ENCODE data around the gene TJP1.
"Not testable (repeated sequence)": the region's sequence is repeated elsewhere in the genome, so short reads cannot be mapped to it uniquely, and the experiment has no call there.

The TJP1 gene

GRCh38 chr15:29698030-29698701 is 124.1 kb downstream of the TJP1 start:
- no peak for DNase-seq

DNA sequence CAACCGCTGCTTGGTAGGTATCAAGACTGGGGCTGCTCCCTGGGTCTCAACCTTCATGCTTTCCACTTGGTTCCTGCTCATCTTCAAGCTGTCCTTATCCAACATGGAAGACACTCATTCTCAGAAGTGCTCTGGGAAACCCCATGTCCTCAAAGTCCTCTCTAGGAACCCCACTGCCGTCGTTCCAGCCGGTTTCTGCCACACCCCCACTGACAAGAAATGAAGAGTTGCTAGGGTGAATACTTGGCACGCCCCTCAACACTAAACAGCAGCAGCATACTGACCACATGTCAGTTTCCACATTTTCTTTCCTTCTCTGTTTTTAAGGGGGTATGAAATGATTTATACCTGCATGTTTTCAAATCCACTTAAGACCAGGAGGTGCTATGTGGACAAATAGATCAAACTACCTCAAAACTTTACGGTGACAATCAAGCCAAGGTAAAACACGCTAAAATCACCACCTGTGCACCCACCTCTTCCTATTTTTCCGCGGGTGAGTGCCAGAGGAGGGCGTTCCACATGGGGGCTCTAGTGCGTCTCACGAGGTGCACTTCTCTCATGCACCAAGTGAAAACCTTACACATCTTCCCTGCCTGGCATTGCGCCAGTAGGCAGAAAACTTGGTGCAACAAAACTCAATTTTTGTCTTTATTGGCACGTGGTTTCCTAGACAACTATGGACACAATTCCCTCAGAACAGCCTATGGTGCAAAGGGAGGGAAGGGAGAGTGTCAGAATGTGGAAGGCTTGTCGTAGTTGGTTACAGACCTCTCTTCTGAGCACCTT is 125.1 kb downstream of the TJP1 start:
- no peak for DNase-seq

GRCh38 chr15:29696506-29696905 is 125.8 kb downstream of the TJP1 start:
- not testable (repeated sequence) for DNase-seq

- no peak for DNase-seq
These were observed 126.6 kb downstream of the TJP1 start for GRCh38 chr15:29695489-29696167.

GRCh38 chr15:29693225-29693624 is 129.0 kb downstream of the TJP1 start:
- no peak for DNase-seq

DNA sequence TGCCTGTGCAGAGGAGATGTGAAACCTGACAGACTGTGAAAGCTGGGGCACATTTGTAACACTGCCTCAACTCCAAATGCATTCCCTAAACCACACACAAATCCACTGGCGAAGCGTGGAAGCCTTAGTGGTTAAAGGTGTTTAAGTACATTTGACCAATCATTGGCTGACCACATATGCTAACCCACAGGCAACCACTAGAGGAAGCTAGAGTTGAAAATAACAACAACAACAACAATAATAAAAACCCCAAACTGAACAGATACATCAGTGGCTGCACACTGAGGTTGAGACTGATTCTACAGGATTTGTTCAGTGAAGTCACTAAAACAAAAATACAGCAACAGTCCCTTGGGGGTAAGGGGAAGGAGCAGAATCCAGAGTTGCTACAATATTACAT is 129.7 kb downstream of the TJP1 start:
- DNase-seq, result no peak

DNA sequence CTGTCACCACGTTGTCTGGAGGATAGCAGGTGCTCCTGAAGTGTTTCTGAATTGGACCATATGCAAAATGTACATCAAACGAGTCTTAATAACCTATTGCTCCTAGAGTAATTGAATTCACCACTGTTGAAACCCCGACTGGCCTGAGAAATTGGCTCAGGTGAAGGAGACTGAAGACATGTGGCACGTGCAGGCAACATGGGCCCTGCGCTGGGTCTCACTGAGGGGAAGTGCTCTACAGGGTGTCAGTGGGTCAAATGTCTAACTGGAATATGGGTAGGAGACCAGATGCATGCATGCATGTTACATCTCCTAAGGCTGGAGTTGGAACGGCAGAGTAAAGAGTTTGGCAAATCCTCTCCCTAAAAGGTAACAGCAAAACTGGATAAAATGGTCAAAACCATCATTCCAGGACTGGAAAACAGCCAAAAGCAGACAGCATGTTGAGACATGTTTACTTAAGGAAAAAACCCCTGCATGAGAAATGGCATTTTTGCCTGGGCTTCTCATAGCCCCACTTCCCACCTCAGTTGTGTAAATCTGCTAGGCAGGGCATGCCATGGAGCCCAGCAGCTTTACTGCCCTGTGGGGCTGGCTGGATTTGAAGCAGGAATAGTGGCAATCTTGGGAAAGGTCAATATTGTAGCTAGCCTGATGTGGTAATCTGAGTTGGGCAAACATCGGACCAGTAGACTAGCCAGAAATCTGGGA is 131.3 kb downstream of the TJP1 start:
- no peak for DNase-seq

DNA sequence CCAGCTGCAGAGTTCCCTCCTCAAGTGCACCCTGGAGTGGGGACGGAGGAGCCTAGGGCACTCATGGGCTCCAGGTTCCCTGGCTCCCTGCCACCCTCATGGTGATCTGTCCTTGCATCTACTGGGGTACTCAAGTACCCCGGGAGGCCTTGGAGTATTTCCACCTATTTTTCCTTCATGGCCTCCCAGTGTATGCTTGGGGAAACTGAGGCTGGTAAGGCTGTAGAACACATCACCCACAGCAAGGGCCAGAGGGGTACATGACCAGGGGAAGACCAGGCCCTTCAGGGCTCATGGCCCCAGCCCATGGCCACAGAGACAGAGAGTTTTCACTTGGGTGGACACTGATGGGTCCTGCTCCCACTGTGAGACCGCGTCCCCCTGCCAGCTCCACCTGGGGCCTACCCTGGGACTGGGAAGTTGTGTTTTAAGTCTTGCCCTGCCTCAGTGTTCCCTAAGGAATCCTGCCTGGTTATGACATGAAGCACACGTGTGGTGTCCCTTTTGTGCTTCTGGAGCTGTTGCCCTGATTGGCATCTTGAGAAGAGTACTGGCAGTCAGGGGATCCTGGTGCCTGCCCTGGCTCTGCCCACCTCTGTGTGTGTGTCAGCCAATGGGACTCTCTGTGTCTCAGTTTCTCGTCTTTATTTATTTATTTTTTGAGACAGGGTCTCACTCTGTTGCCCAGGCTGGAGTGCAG is 132.8 kb downstream of the TJP1 start:
- DNase-seq, result no peak

- no peak for DNase-seq
These were observed 133.6 kb downstream of the TJP1 start for GRCh38 chr15:29688506-29689286.

GRCh38 chr15:29687939-29688505 is 134.2 kb downstream of the TJP1 start:
- DNase-seq, result no peak

DNA sequence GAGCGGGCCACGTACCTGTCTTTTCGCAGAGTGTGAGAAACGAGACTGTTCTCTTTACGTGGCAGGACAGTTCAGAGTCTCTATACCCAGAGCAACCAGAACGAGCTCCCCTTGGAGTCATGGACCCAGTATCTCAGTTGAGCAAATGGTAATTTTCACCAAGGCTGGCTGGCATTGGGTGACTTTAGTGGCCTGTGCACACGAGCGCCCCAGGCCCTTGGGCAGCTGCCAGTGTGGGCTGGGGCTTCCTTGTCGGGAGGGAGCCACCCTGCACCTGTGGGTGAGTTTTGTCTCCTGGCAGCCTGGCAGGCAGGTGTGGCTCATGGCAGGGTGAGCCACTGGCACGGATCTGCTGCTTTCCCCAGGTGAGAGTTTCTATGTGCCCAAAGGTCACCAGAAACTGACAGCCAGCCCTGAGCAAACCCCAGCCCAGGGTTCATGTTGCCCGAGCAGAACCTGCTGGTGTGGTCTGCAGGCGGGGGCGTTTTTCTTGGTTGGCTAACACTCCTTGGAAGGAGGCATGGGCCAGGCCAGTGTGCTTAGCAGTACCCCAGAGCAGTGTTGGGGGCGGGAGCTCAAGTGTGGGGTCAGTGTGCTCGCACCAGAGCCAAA is 135.0 kb downstream of the TJP1 start:
- no peak for DNase-seq

DNA sequence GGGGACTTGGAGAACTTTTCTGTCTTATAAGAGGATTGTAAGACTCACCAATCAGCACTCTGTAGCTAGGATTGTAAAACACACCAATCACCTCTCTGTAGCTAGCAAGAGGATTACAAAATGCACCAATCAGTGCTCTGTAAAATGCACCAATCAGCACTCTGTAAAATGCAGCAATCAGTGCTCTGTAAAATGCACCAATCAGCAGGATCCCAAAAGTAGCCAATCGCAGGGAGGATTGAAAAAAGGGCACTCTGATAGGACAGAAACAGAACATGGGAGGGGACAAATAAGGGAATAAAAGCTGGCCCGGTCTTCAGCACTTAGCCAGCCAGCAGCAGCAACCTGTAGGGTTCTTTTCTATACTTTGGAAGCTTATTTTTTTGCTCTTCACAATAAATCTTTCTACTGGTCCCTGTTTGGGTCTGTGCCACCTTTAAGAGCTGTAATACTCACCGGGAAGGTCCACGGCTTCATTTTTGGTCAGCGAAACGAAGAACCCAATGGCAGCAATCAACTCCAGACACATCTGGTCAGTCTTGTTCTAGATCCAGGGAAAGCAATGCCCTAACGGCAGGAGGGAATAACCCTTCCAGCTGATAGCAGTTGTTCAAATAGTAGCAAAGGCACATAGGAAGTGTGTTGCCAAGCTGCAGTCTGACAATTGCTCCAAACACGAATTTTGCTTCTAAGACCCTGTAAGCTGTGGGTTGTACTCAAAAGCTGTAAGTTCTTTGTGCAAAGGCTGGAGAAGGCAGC is 135.6 kb downstream of the TJP1 start:
- no peak for DNase-seq

- no peak for DNase-seq
These were observed 136.2 kb downstream of the TJP1 start for GRCh38 chr15:29686079-29686425.

DNA sequence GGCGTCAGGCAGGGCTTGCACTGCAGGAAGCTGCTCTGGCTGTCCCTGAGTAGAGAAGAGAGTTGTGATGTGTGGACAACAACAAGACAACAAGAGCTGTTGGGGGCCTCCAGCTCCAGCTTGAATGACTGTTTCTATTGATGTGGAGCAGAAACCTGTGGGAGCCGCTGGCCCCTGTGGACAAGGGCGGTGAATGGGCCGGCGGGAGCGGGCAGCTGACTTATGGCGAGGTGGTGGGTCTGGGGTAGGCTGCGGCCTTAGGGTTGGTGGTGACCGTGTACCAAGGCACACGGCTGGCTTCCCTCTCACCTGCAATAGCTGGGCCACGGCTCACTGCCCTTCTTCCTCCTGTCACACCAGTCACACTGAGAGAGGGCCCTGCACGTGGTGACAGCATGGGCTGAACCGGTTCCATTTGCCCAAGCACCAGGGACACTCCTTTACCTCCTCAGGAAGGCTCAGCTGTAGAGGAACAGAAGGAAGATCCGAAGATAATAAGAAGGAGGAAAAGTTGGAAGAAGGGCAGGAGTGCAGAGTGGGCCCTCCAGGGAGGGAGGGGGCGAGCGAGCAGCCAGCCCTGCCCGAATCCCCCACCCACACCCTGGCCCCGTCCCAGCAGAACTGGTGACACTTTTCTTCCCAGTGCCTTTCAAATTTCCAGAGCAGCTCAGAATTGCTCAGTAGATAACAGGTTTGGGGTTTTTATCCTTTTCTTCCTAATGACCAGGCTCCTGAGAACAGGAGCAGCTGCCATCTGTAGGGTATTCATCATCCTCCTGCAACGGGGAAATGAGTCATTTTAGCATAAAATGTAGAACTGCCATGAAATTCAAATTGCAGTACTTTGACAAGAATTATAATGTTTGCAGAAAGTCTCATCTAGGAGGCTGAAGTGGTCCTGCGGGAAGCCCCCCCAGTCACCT is 136.9 kb downstream of the TJP1 start:
- DNase-seq, result no peak

DNA sequence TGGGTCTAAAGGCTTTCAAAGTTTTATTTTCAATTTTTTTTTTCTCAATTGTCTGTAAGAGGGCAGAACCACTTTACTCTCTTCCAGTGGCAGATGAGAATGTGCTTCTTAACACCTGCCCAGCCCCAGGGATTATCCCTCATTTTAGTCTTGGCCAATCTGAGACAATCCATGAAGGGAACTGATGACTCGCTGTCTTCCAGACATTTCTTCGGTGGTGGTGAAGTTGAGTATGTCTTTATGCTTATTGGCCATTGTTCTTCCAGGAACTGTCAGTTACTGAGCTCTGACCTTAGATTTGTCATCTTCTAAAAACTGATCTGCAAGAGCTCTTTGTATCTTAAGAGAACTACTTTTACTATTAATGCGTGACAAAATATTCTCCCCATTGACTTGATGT is 139.5 kb downstream of the TJP1 start:
- DNase-seq, result no peak

GRCh38 chr15:29682361-29682760 is 139.9 kb downstream of the TJP1 start:
- DNase-seq, result no peak

- DNase-seq, result no peak
These were observed 140.3 kb downstream of the TJP1 start for GRCh38 chr15:29681946-29682345.

DNA sequence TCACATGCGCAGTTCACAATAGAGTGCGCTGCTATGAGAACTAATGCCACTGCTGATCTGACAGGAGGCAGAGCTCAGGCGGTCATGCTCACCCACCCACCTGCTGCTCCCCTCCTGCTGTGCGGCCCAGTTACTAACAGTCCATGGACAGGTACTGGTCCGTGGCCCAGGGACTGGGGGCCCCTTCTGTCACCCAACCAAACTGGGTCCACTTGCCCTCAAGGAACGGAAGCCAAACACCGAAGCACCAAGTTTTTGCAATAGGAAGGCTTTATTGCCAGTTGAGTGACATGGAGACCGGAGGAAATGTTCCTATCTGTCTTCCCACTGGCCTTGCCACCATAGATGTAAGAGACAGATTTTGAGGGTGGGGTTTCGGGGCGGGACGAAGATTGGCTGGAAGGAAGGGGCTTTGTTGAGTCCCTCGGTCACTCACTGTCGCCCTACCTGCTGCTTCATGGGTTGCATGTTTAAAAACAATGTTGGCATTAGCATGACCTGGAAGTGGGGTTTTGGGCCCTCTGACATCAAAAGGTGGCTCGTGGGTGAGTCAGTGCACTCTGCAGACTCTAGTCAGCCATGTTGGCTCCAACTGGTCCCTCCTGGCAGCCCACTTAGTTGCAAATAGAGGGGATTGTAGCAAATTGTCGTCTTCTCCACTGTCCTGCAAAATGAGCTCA is 141.0 kb downstream of the TJP1 start:
- no peak for DNase-seq
